ENCODE data around the gene ZBTB38.

GRCh38 chr3:141323936-141324704 lies 44.2 kb upstream of the ZBTB38 start:
- TF ChIP-seq CTCF (conservative IDR thresholded peaks at IDR 0.05) (no peak), ZFX (IDR thresholded peaks at IDR 0.05) (no peak)
